NAMALWA (cell line): ENCODE results near the gene TRMT61B.

Experiments
- DNase-seq: peaks from one replicate; pipeline ENCODE4 v3.0.0-alpha.2; 2015; ENCODE audit warnings: low spot score

The TRMT61B gene

GRCh38 chr2:28855977-28856376 is 14.1 kb downstream of the TRMT61B start:
- no peak for DNase-seq

- no peak for DNase-seq
Measured at GRCh38 chr2:28855193-28855592, 14.9 kb downstream of the TRMT61B start.

GRCh38 chr2:28842042-28842441 is 28.1 kb downstream of the TRMT61B start:
- DNase-seq = no peak

GRCh38 chr2:28838971-28839370 is 31.1 kb downstream of the TRMT61B start:
- no peak for DNase-seq

- no peak for DNase-seq
Measured at GRCh38 chr2:28835781-28836180, 34.3 kb downstream of the TRMT61B start.

GRCh38 chr2:28833740-28834470 is 36.2 kb downstream of the TRMT61B start:
- no peak for DNase-seq

GRCh38 chr2:28828382-28828781 is 41.7 kb downstream of the TRMT61B start:
- DNase-seq = no peak

- no peak for DNase-seq
Measured at GRCh38 chr2:28824870-28825269, 45.2 kb downstream of the TRMT61B start.

- DNase-seq = peak; percentile 21
Measured at GRCh38 chr2:28824207-28824606, 45.9 kb downstream of the TRMT61B start.

- DNase-seq = no peak
Measured at GRCh38 chr2:28822036-28822435, 48.1 kb downstream of the TRMT61B start.

- DNase-seq = peak; percentile 81
Measured at GRCh38 chr2:28821295-28821958, 48.7 kb downstream of the TRMT61B start.

GRCh38 chr2:28818053-28818452 is 52.1 kb downstream of the TRMT61B start:
- DNase-seq = no peak

- DNase-seq = peak; percentile 85
Measured at GRCh38 chr2:28810384-28811285, 59.5 kb downstream of the TRMT61B start, which contains the start of gene SPDYA. SPDYA (plus strand) TSS chr2:28810834; CDS start chr2:28816015, 5,181 bp downstream.

GRCh38 chr2:28809927-28810326 is 60.2 kb downstream of the TRMT61B start:
- DNase-seq = no peak

GRCh38 chr2:28802975-28803429 is 67.1 kb downstream of the TRMT61B start:
- DNase-seq = no peak

- DNase-seq = no peak
Measured at GRCh38 chr2:28801726-28802125, 68.4 kb downstream of the TRMT61B start.
